Fibroblast of villous mesenchyme (primary cell): Measurements from ENCODE around the gene HOTAIR. TPM values are rescaled to one million over a fixed set of nuclear protein-coding genes. Genes with fewer than 3 reads are reported as not detected.
A peak's percentile ranks its signal among the peaks of the same experiment; 100 is the strongest.

ENCODE experiments used
- DNase-seq: peaks from one replicate; pipeline ENCODE4 v3.0.0-alpha.2; 2010; ENCODE audit warnings: low read depth
- H3K4me3 ChIP-seq: 2 replicates; pipeline ENCODE4 v1.5.1; 2011; ENCODE audit warnings: low read depth, mild to moderate bottlenecking, low read length
- total RNA-seq: library from RNA; depleted of rRNA; stranded (reverse); fragments of >200 nt; gene quantifications from 2 replicates; pipeline ENCODE4 v1.2.3, GENCODE V29; 2012
- TF ChIP-seq, protein P1 (sequence below): IDR thresholded peaks from 2 replicates; pipeline ENCODE4 v1.5.1; 2012; ENCODE audit warnings: low read depth, mild to moderate bottlenecking, low read length; ENCODE audit not compliant: insufficient read depth

HOTAIR gene
- total RNA-seq, 1 donor, result 0.86 TPM

DNA sequence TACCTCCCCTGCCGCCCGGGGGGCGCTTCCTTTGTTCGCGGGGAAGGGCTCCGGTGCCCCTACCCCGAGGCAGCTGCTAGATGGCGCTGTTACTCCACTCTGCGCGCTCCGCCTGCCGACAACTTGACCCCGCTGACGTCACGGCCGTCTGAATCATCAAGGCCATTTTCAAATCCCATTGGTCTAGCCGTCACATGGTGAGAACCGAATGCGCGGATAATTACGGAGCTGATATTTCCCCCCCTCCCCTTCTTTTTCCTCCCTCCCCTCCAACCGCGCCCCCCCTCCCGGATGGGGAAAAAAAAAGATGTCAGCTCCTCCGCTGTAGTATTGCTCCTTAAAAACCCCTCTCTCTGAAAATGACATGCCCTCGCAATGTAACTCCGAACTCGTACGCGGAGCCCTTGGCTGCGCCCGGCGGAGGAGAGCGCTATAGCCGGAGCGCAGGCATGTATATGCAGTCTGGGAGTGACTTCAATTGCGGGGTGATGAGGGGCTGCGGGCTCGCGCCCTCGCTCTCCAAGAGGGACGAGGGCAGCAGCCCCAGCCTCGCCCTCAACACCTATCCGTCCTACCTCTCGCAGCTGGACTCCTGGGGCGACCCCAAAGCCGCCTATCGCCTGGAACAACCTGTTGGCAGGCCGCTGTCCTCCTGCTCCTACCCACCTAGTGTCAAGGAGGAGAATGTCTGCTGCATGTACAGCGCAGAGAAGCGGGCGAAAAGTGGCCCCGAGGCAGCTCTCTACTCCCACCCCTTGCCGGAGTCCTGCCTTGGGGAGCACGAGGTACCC lies 10.3 kb upstream of the HOTAIR start, which contains the start of gene HOXC10:
TSS of gene HOXC10 (plus strand) at position 246 of the 791 bp plus-strand sequence. CDS start at position 360, 114 bp downstream.
- TF ChIP-seq, protein P1, sequence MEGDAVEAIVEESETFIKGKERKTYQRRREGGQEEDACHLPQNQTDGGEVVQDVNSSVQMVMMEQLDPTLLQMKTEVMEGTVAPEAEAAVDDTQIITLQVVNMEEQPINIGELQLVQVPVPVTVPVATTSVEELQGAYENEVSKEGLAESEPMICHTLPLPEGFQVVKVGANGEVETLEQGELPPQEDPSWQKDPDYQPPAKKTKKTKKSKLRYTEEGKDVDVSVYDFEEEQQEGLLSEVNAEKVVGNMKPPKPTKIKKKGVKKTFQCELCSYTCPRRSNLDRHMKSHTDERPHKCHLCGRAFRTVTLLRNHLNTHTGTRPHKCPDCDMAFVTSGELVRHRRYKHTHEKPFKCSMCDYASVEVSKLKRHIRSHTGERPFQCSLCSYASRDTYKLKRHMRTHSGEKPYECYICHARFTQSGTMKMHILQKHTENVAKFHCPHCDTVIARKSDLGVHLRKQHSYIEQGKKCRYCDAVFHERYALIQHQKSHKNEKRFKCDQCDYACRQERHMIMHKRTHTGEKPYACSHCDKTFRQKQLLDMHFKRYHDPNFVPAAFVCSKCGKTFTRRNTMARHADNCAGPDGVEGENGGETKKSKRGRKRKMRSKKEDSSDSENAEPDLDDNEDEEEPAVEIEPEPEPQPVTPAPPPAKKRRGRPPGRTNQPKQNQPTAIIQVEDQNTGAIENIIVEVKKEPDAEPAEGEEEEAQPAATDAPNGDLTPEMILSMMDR, result peak; percentile 82
- peak; percentile 96 for DNase-seq
- H3K4me3 ChIP-seq, result peak within 1 kb of the TSS; percentile 64

DNA sequence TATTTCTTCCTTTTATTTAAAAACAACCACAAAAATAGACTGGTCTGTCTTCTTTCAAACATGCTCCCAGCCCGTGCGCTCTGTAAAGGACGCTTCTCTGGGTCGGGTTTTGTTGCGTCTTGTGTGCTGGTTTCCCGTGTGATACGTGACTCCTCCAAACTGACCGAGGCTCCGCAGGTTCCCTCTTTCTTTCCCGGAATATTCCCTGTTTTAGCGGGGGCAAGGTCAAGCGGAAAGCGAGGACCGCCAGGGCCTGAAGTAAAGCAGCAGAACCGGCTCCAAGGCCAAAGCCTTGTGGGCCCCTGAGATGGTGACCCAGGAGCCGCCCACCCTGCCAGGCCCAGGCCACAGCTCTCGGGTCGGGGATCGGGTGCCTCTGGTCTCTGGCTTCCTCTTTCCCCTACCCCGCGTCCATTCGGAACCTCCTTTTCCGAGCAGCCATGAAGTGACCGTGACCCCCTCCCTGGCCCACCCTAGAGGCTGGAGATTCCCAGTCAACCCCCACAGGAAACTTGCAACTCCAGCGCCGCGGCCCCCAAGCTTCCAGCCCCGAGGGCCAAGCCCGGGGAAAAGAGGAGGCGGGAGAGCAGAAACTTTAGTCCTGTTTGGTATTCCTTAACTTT lies 9.3 kb upstream of the HOTAIR start:
- no peak overlapping the region for H3K4me3 ChIP-seq
- DNase-seq, result no peak
- TF ChIP-seq, protein P1, result no peak

DNA sequence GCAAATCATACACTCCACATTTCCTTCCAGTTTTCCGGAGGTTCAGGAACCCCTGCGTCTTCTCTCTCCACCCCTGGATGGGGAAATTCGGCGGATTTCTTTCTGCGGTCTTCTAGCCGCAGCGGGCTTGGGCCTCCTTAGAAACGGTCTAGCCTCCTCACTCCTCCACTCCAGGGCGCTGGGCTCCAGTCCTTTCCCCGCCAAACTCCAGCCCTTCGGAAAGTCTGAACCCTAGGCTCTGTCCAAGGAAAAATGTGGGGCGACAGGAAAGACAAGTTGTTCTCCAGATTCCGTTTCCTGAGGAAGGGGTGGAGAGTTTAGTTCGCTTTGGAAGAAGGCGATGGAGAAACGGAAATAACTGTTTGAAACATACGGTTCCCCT lies 8.8 kb upstream of the HOTAIR start:
- DNase-seq, result no peak
- TF ChIP-seq, protein P1, result no peak
- peak overlapping the region; percentile 12 for H3K4me3 ChIP-seq

DNA sequence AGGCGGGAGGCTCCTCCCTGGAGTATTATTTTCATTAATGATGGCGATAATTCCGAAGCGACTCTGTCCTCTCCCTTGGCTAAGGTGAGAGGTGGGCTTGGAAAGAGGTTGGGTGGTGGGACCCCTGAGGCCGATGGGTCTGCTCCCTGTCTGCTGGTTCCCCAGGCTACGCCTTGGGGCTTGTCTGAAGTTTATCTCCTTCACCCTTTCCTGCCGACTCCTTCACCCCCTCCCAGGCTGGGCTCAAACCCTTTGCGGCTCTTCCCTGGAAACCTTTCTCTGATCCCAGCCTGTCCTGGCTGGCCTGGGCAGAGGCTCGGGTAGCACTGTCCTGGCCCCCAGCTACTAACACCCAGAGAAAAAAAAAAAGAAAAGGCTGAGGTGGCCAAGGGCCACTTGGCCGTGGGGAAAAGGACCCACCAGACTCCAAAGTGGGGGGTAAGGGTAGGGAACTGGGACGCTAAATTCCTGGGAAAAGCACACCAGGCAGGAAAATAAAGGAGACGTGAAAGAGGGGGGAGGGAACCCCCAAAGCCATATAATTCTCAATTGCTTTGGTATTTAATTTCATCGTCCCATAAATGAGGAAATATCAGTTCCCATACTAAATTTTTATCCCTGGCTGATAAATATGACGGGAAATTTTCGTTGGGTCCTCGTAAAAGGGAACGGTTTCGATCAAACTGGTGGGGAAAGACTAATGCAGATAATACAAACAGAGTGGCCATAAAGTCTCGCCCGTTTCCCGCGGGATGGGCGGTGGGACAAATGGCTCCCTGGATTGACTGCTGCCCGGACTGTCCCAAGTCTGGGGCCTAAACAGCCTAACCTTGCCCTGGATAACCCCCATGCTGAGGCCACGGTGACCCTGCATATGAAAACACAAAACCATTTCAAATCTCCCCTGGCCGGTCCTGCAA lies 8.2 kb upstream of the HOTAIR start:
- TF ChIP-seq, protein P1, result no peak
- H3K4me3 ChIP-seq, result peak overlapping the region; percentile 12
- DNase-seq, result no peak

DNA sequence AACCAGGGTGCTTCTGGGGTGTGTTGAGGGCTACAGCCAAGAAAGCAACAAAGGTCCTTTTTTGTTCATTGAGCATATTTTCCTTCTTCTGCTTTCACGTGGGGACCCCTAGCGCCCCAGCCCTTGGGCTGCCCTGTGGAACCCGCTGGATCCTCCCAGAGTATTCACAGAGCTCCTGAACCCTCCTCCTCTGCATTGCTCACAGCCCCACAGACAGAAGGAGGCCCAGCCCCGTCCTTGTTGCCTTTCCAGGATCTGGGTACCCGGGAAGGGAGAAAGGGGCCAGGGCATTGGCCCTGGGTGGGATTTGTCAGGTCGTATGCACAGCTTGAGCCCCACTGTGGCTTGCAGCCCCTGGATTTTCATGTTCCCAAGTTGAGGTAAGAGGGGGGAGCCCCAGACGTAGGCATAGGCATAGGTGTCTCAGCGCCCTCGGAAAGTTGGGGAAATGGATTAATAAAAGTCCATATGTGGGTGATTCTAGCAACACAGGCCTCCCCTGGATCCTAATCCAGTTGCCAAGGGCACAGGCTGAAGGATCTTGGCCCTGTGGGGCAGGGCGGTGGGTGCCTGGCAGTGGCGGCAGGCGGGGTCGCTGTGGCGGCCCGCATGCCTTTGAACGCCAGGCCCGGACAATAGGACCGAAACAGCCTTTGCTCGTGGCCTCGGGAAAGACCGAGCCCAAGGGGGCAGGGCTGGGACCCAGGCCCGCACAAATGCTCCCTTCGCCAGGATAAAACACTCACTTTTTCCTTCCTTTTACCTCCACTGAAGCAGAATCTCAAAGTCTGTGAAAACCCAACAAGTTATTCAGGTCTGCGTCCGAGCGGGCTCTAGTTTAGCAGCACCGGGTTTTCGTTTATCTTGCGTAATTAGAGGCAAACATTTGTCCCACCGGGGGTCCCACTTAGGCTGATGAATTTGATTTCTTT lies 7.1 kb upstream of the HOTAIR start:
- no peak for DNase-seq
- peak overlapping the region; percentile 21 for H3K4me3 ChIP-seq
- TF ChIP-seq, protein P1, result no peak
